Measurements from ENCODE around the gene STARD6.
"Not testable (repeated sequence)": the region's sequence is repeated elsewhere in the genome, so short reads cannot be mapped to it uniquely, and the experiment has no call there.

Gene STARD6

DNA sequence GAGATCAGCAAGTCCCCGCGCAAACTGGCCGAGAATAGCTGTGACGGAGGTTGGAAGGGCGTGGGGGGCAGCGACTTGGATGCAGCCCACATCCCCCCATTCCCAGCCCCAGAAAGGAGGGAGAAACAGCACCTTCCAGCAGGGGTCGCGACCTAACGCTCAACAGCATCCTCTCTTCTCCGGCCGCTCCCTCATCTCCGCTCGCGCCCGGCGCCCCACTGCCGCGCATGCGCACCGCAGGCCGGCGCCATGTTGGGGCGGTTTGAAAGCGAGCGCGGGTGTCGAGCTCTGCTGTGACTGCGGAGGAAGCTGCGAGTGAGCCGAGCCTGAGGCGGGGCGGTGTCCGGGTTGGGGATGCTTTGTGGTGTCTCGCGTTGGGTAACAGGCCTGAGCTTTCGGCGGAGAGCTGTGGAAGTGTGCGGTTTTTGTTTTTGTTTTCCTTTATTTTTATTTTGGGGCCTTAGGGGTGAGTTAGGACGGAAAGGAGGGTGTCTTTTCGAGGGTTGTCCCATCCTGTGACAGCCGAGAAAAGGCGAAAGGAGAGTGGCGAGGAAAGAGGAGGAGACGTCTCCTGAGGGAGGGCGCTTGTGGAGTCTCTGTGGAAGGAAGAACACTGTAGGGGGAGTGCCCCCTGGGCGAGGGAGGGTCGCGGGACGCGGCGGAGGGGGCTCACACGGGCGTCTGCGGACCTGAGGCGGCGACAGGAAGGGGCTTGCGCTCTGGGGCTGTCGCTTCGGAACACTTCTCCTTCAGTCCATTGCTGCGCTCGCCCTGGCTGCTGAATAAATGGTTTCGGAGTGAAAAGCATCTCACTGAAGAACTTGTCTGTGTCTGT lies at the start of gene STARD6, which contains the start of gene C18orf54:
TSS of gene STARD6 (minus strand) at position 199 of the 835 bp plus-strand sequence. CDS start 3,285 bp downstream, outside the sequence.
TSS of gene C18orf54 (plus strand) at position 247 of the 835 bp plus-strand sequence. CDS start 2,667 bp downstream, outside the sequence.
- peak; percentile 98 for DNase-seq (ENCODE audit: low spot score)

GRCh38 chr18:54405290-54405689 lies 47.6 kb upstream of the STARD6 start:
- DNase-seq (ENCODE audit: low spot score) = no peak

- no peak for DNase-seq (ENCODE audit: low spot score)
These were observed 39.1 kb upstream of the STARD6 start for GRCh38 chr18:54396760-54397159.

- no peak for DNase-seq (ENCODE audit: low spot score)
These were observed 36.1 kb upstream of the STARD6 start for GRCh38 chr18:54393648-54394294.

- DNase-seq (ENCODE audit: low spot score) = peak; percentile 43
These were observed 34.9 kb upstream of the STARD6 start for GRCh38 chr18:54392543-54393023.

DNA sequence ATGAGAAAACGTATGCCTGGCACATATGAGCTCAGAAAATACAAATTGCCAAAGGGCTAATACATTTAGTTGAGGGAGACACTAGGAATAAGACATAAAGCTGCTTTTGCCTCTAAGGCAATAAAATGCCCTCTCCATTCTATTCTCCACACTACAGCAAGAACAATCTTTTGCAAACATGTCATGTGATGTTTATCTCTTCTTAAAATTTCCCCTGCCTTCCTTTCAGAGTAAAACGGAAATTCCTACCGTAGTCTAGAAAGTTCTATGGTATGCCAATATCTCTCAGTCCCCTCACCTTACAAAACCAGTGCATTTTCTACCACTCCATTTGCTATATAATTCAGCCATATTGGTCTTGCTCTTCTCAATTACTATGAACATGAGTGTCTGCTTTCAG lies 33.2 kb upstream of the STARD6 start:
- no peak for DNase-seq (ENCODE audit: low spot score)

DNA sequence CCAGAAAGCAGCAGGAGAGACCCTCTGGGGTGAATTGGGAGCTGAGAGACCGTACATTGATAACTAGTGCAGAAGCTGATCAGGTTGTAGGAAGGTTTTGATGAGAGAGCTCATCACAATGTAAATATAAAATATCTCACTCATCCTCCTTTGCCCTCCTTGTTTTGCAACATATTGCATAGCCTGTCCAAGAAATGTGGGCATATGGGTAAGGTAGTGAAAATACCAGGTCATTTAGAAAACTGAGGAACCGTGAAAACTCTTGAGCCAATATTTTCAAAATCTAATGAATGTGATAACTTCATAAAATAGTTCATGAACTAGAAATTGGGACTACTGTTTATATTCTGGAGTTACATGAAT lies 31.5 kb upstream of the STARD6 start:
- no peak for DNase-seq (ENCODE audit: low spot score)

DNA sequence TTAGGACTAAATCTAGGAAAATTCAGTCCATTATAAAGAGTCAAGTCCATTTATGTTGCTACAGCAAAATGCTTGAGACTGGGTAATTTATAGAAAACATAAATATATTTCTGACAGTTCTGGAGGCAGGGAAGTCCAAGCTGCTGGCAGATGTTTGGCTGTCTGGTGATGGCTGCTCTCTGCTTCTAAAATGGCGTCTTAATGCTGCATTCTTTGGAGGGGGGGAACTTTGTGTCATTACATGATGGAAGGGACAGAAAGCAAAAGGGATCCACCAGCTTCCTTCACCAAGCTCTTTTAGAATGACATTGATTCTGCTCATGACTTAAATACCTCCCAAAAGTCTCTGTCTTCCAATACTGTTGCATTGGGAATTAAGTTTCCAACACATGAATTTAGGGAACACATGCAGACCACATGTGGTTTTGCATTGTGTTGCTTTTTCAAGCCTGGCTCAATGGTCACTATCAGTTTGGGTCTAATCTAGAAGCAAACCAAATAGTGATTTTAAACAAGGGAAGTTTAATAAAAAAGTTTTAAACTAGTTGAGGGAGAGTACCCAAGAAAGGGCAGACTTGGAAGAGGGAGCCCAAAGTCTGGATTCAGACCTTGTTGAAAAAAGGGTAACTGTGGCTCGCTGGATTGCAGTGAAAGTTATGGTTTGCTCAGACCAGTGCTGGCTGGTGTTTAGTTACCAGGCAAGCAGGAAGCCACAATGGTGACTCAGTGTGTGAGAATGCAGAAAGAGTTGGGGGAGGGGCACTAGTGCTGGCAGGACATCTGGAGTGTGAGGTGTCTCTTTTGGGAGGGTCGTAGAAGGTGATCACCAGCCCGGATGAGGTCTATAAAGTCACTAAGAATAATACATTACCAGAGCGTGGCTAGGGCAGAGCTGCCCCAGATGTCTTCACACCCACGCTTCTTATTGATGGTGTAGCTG lies 30.8 kb upstream of the STARD6 start:
- DNase-seq (ENCODE audit: low spot score) = peak; percentile 78

- no peak for DNase-seq (ENCODE audit: low spot score)
These were observed 30.0 kb upstream of the STARD6 start for GRCh38 chr18:54387631-54388030.

GRCh38 chr18:54386800-54387495 lies 29.3 kb upstream of the STARD6 start:
- not testable (repeated sequence) for DNase-seq (ENCODE audit: low spot score)

DNA sequence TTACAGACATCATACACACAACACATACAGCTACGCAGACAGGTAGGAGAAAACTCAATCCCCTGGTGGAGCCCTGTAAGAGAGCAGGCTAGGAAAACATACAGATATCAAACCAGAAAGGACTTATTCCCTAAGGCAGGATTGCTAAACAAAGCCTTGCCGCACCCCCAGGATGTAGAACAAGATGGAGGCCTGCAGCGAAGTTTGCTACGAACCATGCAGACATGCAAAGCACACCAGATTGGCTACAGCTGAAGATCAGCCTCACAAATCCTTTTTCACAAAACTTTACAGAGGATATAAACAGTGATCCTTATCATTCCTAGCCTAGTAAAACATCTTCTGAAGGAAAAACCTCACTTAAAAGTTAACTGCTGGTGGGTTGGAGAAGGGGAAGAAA lies 28.4 kb upstream of the STARD6 start:
- DNase-seq (ENCODE audit: low spot score) = no peak

DNA sequence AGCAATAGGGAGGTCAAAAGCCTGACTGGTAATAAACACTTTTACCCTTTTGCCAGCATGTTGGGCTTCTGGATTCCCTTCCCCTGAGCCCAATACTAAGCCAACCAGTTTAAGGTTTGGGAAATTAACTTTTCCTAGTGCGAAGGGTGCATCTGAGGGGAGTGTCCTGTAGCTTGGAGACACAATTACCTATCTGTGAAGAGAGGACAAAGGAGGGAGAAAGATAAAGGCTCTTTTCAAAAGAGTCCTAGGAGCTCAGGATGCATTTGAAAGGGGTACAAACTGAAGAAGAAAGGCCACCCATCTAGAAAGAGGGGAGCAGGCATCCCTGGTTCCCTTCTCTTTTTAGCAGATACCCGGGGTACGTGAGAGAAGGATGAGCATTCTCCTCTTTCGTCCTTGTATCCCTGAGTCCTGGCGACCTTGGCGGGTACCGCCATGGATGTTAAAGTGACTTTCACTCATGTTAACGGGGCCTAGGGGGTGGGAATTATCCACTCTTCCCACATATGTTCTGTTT lies 25.1 kb upstream of the STARD6 start:
- DNase-seq (ENCODE audit: low spot score) = no peak

DNA sequence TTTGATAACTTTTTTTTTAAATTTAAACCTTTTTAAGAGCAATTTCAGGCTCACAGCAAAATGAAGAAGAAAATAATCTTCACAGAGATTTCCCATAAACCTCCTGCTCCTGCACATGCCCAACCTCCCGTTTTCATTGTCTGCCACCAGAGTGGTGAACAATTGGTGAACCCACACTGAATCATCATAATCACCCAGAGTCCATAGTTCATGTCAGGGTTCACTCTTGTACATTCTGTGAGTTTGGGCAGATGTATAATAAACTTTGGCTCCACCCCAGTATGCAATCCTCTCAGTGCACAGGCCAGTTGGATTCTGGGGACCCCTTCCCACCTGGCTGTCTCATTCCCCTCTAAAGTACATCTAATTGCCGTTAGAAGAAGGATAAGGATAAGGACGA lies 24.4 kb upstream of the STARD6 start:
- no peak for DNase-seq (ENCODE audit: low spot score)

- no peak for DNase-seq (ENCODE audit: low spot score)
These were observed 24.0 kb upstream of the STARD6 start for GRCh38 chr18:54381640-54382039.

DNA sequence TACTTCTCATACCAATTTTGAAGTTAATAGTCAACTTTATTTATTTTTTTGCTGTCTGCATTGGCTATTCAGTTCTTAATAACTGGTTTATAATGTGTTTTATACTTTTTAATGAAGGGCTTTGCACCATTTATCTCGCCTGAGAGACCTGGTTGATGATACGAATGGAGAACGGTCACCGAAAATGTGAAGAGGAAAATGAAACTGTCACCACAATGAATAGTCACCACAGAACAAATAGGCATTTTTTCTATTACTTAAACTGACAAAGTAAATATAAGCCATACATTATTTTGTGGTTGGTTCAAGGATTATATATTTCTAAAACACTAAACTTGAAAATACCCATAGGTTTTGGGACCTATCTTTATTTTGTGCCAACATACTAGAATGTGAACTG lies 20.4 kb upstream of the STARD6 start:
- DNase-seq (ENCODE audit: low spot score) = no peak

GRCh38 chr18:54360406-54360805 lies 2.7 kb upstream of the STARD6 start:
- no peak for DNase-seq (ENCODE audit: low spot score)

DNA sequence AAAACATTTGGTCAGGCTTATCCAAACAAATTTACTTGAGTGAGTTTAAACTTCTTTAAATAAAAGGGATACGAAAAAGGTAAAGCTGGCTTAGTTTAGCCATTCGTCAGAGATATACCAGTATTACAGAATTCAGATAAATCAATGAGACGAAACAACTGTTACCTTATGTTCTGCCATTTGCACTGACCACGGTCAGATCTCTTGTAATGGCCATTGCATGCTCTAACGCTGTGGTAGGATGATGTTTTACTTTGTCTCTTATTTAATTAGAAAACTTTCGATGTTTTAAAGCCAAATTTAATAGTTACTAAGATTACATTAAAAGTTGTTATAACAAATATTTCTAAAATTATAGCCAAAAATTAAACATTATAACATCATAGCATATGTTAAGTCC lies 1.6 kb upstream of the STARD6 start:
- DNase-seq (ENCODE audit: low spot score) = no peak

GRCh38 chr18:54358495-54359040 lies 910 bp upstream of the STARD6 start:
- DNase-seq (ENCODE audit: low spot score) = no peak

GRCh38 chr18:54357082-54357659 lies 487 bp downstream of the STARD6 start:
- no peak for DNase-seq (ENCODE audit: low spot score)

GRCh38 chr18:54351186-54351585 lies 6.5 kb downstream of the STARD6 start:
- DNase-seq (ENCODE audit: low spot score) = no peak

DNA sequence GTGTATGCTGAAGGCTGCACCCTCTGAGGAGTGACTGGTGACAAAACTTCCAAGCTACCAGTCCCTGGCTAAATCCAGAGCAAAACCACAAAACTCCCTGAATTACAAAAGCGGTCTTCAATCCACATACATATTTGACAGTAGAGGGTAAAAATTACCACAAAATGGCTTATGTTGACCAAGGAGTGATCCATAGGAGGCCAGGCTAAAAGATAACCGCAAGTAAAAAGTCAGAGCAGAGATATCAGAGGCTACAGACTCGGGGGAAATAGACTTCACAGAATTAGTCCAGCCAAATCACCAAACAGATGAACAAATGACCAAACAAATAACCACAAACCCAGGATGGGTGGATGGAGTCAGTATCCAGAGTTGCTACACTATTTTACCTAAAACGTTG lies 19.4 kb downstream of the STARD6 start:
- DNase-seq (ENCODE audit: low spot score) = no peak

Data from AG08396 (cell line).